OCI-LY1 (cell line): ENCODE data around the gene GALNT9.

Source experiments
- H2AFZ ChIP-seq: fragments of 200-600 bp; sonication (generic), shearing (Covaris generic); 2 replicates; pipeline ENCODE4 v1.6.0; 2014; ENCODE audit warnings: antibody characterized with exemption, mild to moderate bottlenecking, low read length
- H3F3A ChIP-seq: fragments of 200-600 bp; sonication (generic), shearing (Covaris generic); 2 replicates; pipeline ENCODE4 v1.6.0; 2014; ENCODE audit warnings: mild to moderate bottlenecking, antibody characterized with exemption, low read length, moderate library complexity; ENCODE audit not compliant: insufficient read depth
- H3K27ac ChIP-seq: fragments of 200-600 bp; sonication (generic); 2 replicates; pipeline ENCODE4 v1.5.1; 2014; ENCODE audit warnings: low read length, mixed run types, mild to moderate bottlenecking, low read depth; ENCODE audit not compliant: poor library complexity, severe bottlenecking
- H3K27me3 ChIP-seq: fragments of 200-600 bp; sonication (generic); 2 replicates; pipeline ENCODE4 v1.6.0; 2014; ENCODE audit warnings: antibody characterized with exemption, mild to moderate bottlenecking, low read length, moderate library complexity; ENCODE audit not compliant: insufficient read depth
- H3K36me3 ChIP-seq: fragments of 200-600 bp; sonication (generic); 2 replicates; pipeline ENCODE4 v1.6.1; 2014; ENCODE audit warnings: mild to moderate bottlenecking, antibody characterized with exemption, low read length, moderate library complexity, mixed read lengths; ENCODE audit not compliant: insufficient read depth
- H3K4me1 ChIP-seq: fragments of 200-600 bp; sonication (generic); 2 replicates; pipeline ENCODE4 v1.5.1; 2014; ENCODE audit warnings: mild to moderate bottlenecking, low read length, moderate library complexity; ENCODE audit not compliant: insufficient read depth, severe bottlenecking
- H3K4me2 ChIP-seq: fragments of 200-600 bp; sonication (generic), shearing (Covaris generic); 2 replicates; pipeline ENCODE4 v1.6.1; 2014; ENCODE audit warnings: low read length
- H3K4me3 ChIP-seq: fragments of 200-600 bp; sonication (generic); 2 replicates; pipeline ENCODE4 v1.5.1; 2014; ENCODE audit warnings: low read length, low read depth, mild to moderate bottlenecking, mixed read lengths; ENCODE audit not compliant: poor library complexity, severe bottlenecking
- H3K79me2 ChIP-seq: fragments of 200-600 bp; shearing (Covaris generic); 2 replicates; pipeline ENCODE4 v1.6.1; 2016; ENCODE audit warnings: mixed run types, low read length, mixed read lengths; ENCODE audit not compliant: insufficient read depth
- H3K9ac ChIP-seq: fragments of 200-600 bp; sonication (generic), shearing (Covaris generic); 2 replicates; pipeline ENCODE4 v1.6.1; 2014; ENCODE audit warnings: mild to moderate bottlenecking, low read length, mixed read lengths
- H3K9me2 ChIP-seq: fragments of 200-600 bp; sonication (generic), shearing (Covaris generic); 2 replicates; pipeline ENCODE4 v1.6.1; 2014; ENCODE audit warnings: low read depth, mild to moderate bottlenecking, low read length, mixed read lengths
- H3K9me3 ChIP-seq: fragments of 200-600 bp; shearing (Covaris generic); 2 replicates; pipeline ENCODE4 v1.6.1; 2014; ENCODE audit warnings: low read length, mixed read lengths
- H4K20me1 ChIP-seq: fragments of 200-600 bp; sonication (generic), shearing (Covaris generic); 2 replicates; pipeline ENCODE4 v1.6.0; 2016; ENCODE audit warnings: mild to moderate bottlenecking, low read length; ENCODE audit not compliant: insufficient read depth
- CTCF ChIP-seq: fragments of 200-600 bp; sonication (generic), shearing (Covaris generic); IDR thresholded peaks from 2 replicates; pipeline ENCODE4 v1.5.1; 2017; ENCODE audit warnings: mild to moderate bottlenecking, antibody characterized with exemption, low read length, moderate library complexity, mixed read lengths
- EZH2 ChIP-seq: fragments of 200-600 bp; sonication (generic), shearing (Covaris generic); IDR thresholded peaks from 2 replicates; pipeline ENCODE4 v1.8.0; 2017; ENCODE audit warnings: borderline replicate concordance, mixed run types, mild to moderate bottlenecking, antibody characterized with exemption, low read length, moderate library complexity, mixed read lengths

Gene GALNT9

DNA sequence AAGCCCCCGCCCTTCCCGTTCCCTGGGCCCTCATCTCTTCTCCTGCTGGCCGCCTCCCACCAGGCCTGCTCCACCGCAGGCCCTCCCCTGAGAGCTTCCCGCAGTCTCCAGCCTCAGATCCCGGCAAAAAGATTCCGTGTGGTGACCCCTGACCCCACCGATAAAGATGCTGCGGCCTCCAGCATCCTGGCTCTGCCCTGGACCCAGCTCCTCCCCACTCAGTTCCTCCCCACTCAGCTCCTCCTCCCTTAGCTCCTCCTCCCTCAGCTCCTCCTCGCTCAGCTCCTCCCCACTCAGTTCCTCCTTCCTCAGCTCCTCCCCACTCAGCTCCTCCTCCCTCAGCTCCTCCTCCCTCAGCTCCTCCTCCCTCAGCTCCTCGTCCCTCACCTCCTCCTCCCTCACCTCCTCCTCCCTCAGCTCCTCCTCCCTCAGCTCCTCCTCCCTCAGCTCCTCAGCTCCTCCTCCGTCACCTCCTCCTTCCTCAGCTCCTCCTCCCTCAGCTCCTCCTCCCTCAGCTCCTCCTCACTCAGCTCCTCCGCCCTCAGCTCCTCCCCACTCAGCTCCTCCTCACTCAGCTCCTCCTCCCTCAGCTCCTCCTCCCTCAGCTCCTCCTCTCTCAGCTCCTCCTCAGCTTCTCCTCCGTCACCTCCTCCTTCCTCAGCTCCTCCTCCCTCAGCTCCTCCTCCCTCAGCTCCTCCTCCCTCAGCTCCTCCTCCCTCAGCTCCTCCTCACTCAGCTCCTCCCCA, 168.2 kb downstream of the GALNT9 start:
- Histone ChIP-seq H2AFZ (no peak overlapping the region), H3K79me2 (no peaks in the 10 kb centered on the region), H3K9ac (no peak overlapping the region), H3K36me3 (peaks cover 20% of the 10 kb centered on the region), H3K9me2 (no peaks in the 10 kb centered on the region), H3K4me1 (no peaks in the 10 kb centered on the region), H3K9me3 (peaks cover 3% of the 10 kb centered on the region; the same call in 1 of the 2 replicates), H3K4me3 (no peak overlapping the region), H3K27me3 (no peaks in the 10 kb centered on the region), H3K4me2 (no peak overlapping the region), H3K27ac (no peak overlapping the region), H4K20me1 (no peaks in the 10 kb centered on the region), H3F3A (peaks cover 9% of the 10 kb centered on the region; the same call in 1 of the 2 replicates)
- TF ChIP-seq CTCF = no peak
- no peak for TF ChIP-seq EZH2

DNA sequence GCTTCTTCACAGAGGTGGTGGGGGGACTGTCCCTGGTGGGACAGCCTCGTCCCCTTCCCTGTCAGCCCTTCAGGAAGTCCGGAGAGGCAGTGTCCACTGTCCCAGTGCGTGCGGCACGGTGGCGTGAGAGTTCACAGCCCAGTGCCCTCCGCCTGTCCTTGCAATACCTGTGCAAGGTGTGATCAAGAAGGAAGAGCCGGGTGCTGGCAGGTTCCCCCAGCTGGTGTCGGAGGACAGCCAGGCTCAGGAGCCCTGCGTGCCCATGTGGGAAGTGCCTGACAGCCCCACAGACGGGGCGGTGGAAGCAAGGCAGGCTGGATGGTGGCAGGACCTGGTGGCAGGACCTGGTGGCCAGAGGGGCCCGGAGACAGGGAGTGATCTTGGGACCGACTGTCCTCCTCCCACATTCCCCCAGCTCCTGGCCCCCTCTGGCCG, 168.8 kb downstream of the GALNT9 start:
- Histone ChIP-seq H3K79me2 (no peaks in the 10 kb centered on the region), H4K20me1 (no peaks in the 10 kb centered on the region), H3K4me1 (no peaks in the 10 kb centered on the region), H3K4me2 (no peak overlapping the region), H3K9me2 (no peaks in the 10 kb centered on the region), H3K4me3 (no peak overlapping the region), H3K9ac (no peak overlapping the region), H3F3A (peaks cover 12% of the 10 kb centered on the region; the same call in 1 of the 2 replicates), H3K36me3 (peaks cover 26% of the 10 kb centered on the region), H2AFZ (no peak overlapping the region), H3K9me3 (peaks cover 3% of the 10 kb centered on the region; the same call in 1 of the 2 replicates), H3K27ac (no peak overlapping the region), H3K27me3 (no peaks in the 10 kb centered on the region)
- TF ChIP-seq EZH2 = no peak
- no peak for TF ChIP-seq CTCF

DNA sequence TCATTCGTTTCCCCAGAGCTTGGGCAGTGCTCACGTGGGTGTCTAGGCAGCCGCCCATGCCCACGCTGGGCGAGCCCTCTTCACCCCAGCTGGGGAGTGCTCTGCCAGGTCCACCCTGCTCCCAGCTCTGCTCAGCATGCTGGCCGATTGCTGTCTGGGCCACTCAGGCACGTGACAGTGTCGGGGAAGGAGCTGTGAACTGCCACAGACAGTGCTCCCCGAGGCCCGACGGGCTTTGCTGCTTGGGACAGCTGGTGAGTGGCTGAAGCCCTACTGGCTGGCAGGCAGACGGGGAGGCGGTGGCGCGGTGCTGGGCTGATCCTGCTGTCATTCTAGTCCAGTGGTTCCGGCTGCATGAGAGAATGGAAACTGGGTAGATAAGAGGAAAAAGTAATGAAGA, 169.4 kb downstream of the GALNT9 start:
- peaks cover 12% of the 10 kb centered on the region; the same call in 1 of the 2 replicates for H3F3A ChIP-seq
- H3K9me3 ChIP-seq = peaks cover 3% of the 10 kb centered on the region; the same call in 1 of the 2 replicates
- no peaks in the 10 kb centered on the region for H3K27me3 ChIP-seq
- no peak for TF ChIP-seq CTCF
- TF ChIP-seq EZH2 = no peak
- H3K36me3 ChIP-seq = peaks cover 28% of the 10 kb centered on the region
- no peak overlapping the region for H3K27ac ChIP-seq
- no peak overlapping the region for H3K4me3 ChIP-seq
- no peak overlapping the region for H2AFZ ChIP-seq
- H3K4me2 ChIP-seq = no peak overlapping the region
- H3K4me1 ChIP-seq = no peaks in the 10 kb centered on the region
- H4K20me1 ChIP-seq = no peaks in the 10 kb centered on the region
- H3K9me2 ChIP-seq = no peaks in the 10 kb centered on the region
- H3K79me2 ChIP-seq = no peaks in the 10 kb centered on the region
- no peak overlapping the region for H3K9ac ChIP-seq
